Smooth muscle cell (in vitro differentiated cells): ENCODE results near the gene KIAA1671. TPM values are rescaled to one million over a fixed set of nuclear protein-coding genes. Genes with fewer than 3 reads are reported as not detected.
"Not testable (repeated sequence)": the region's sequence is repeated elsewhere in the genome, so short reads cannot be mapped to it uniquely, and the experiment has no call there.

ENCODE experiments used
- DNase-seq: peaks from one replicate; lab custom pipeline; 2025; ENCODE audit not compliant: unreplicated experiment; lab: John Stamatoyannopoulos, UW
- H2AFZ ChIP-seq: fragments of 200-600 bp; sonication (generic); 2 replicates; pipeline ENCODE4 v1.6.0; 2016; ENCODE audit warnings: antibody characterized with exemption, low read depth, mild to moderate bottlenecking
- H3F3A ChIP-seq: fragments of 200-600 bp; sonication (generic); 2 replicates; pipeline ENCODE4 v1.6.0; 2017; ENCODE audit warnings: antibody characterized with exemption, low read depth
- H3K27ac ChIP-seq: fragments of 200-600 bp; sonication (generic); 2 replicates; pipeline ENCODE4 v1.5.1; 2016; ENCODE audit warnings: low read depth, mild to moderate bottlenecking
- H3K27me3 ChIP-seq: fragments of 200-600 bp; sonication (generic); 2 replicates; pipeline ENCODE4 v1.6.1; 2016; ENCODE audit warnings: low read depth, mild to moderate bottlenecking
- H3K36me3 ChIP-seq: fragments of 200-600 bp; sonication (generic); 2 replicates; pipeline ENCODE4 v1.5.1; 2016; ENCODE audit warnings: low read depth
- H3K4me1 ChIP-seq: fragments of 200-600 bp; sonication (generic); 2 replicates; pipeline ENCODE4 v1.5.1; 2016; ENCODE audit warnings: low read depth
- H3K4me2 ChIP-seq: fragments of 200-600 bp; sonication (generic); 2 replicates; pipeline ENCODE4 v1.6.0; 2016; ENCODE audit warnings: mild to moderate bottlenecking
- H3K4me3 ChIP-seq: fragments of 200-600 bp; sonication (generic); 2 replicates; pipeline ENCODE4 v1.5.1; 2016; ENCODE audit warnings: mild to moderate bottlenecking
- H3K79me2 ChIP-seq: fragments of 200-600 bp; sonication (generic); 2 replicates; pipeline ENCODE4 v1.6.0; 2016; ENCODE audit warnings: low read depth, mild to moderate bottlenecking
- H3K9ac ChIP-seq: fragments of 200-600 bp; sonication (generic); 2 replicates; pipeline ENCODE4 v1.6.0; 2016; ENCODE audit warnings: low read depth
- H3K9me3 ChIP-seq: fragments of 200-600 bp; sonication (generic); replicated peaks from 2 replicates; pipeline ENCODE4 v1.5.1; 2016; ENCODE audit warnings: low read depth
- H4K20me1 ChIP-seq: fragments of 200-600 bp; sonication (generic); 2 replicates; pipeline ENCODE4 v1.6.0; 2016; ENCODE audit warnings: low read depth
- WGBS: methylation state at CpG from one replicate; pipeline ENCODE4 v1.1.7; 2016; ENCODE audit warnings: low lambda C conversion rate; 5-methylcytosine and 5-hydroxymethylcytosine counted together
- polyA plus RNA-seq: library from polyadenylated mRNA; unstranded; fragments of >200 nt; fragmentation: Nextera tagmentation; extraction: Ambion mirVana; gene quantifications from 2 replicates; pipeline ENCODE4 v1.2.1, GENCODE V29; 2016
- total RNA-seq: library from RNA; depleted of rRNA; stranded (reverse); fragments of >200 nt; gene quantifications from 2 replicates; pipeline ENCODE4 v1.2.3, GENCODE V29; 2014
- TF ChIP-seq, protein P1 (sequence below): fragments of 200-600 bp; sonication (generic); IDR thresholded peaks from 2 replicates; pipeline ENCODE4 v1.5.1; 2017; ENCODE audit warnings: borderline replicate concordance, mild to moderate bottlenecking, antibody characterized with exemption; ENCODE audit not compliant: insufficient read depth, poor library complexity, severe bottlenecking

The KIAA1671 gene
- total and polyA plus RNA-seq, 2 experiments from 2014 or later, result 1.7 to 7.6 TPM

DNA sequence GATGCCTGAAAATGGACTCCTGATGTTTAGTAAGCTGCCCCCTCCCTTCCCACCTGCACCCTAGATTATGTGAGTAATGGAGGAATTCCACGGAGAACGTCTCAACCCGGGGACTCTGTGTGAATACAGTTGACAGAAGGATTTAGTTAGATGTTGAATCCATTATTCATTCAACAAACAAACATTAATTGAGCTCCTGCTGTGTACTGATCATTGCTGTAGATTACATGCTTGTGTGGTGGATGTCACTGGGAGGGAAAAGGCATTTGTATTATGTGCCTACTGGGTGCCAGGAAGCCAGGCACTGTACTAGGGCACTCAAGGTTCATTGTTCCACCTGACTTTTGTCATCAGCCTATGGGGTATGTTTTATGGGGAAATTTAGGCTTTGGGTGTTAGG is 224.3 kb downstream of the KIAA1671 start:
- H3K4me2 ChIP-seq, result no peak overlapping the region
- no peak overlapping the region for H3K27ac ChIP-seq
- H3K9me3 ChIP-seq, result no peaks in the 10 kb centered on the region
- no peaks in the 10 kb centered on the region for H3K79me2 ChIP-seq
- no peak overlapping the region for H2AFZ ChIP-seq
- no peaks in the 10 kb centered on the region for H3K27me3 ChIP-seq
- DNase-seq, result no peak
- WGBS, result 99% methylated on average over 3 of the region's 3 CpGs
- H3F3A ChIP-seq, result no peaks in the 10 kb centered on the region
- H3K4me3 ChIP-seq, result no peak overlapping the region
- H4K20me1 ChIP-seq, result no peaks in the 10 kb centered on the region
- no peaks in the 10 kb centered on the region for H3K4me1 ChIP-seq
- TF ChIP-seq, protein P1, sequence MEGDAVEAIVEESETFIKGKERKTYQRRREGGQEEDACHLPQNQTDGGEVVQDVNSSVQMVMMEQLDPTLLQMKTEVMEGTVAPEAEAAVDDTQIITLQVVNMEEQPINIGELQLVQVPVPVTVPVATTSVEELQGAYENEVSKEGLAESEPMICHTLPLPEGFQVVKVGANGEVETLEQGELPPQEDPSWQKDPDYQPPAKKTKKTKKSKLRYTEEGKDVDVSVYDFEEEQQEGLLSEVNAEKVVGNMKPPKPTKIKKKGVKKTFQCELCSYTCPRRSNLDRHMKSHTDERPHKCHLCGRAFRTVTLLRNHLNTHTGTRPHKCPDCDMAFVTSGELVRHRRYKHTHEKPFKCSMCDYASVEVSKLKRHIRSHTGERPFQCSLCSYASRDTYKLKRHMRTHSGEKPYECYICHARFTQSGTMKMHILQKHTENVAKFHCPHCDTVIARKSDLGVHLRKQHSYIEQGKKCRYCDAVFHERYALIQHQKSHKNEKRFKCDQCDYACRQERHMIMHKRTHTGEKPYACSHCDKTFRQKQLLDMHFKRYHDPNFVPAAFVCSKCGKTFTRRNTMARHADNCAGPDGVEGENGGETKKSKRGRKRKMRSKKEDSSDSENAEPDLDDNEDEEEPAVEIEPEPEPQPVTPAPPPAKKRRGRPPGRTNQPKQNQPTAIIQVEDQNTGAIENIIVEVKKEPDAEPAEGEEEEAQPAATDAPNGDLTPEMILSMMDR, result no peak
- no peak overlapping the region for H3K9ac ChIP-seq
- H3K36me3 ChIP-seq, result peaks cover 4% of the 10 kb centered on the region

DNA sequence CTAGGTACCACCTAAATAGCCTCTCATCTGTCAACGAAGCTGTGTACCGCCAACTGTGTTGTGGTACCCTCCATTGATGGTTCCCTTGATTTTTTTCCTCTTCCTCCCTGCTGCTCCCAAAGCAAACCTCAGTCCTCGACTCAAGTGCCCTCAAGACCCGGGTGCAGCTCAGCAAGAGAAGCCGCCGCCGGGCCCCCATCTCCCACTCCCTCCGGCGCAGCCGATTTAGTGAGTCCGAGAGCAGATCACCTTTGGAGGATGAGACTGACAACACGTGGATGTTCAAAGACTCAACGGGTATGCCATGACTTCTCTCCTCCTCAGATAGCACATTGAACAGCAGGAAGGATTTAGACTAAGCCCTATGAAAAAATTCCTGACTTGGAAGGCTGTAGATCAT is 224.7 kb downstream of the KIAA1671 start:
- Histone ChIP-seq H2AFZ (no peak overlapping the region), H3K27me3 (no peaks in the 10 kb centered on the region), H3K4me1 (no peaks in the 10 kb centered on the region), H4K20me1 (no peaks in the 10 kb centered on the region), H3K4me3 (no peak overlapping the region), H3K27ac (no peak overlapping the region), H3K9me3 (no peaks in the 10 kb centered on the region), H3K36me3 (peaks cover 4% of the 10 kb centered on the region), H3K79me2 (no peaks in the 10 kb centered on the region), H3K4me2 (no peak overlapping the region), H3F3A (no peaks in the 10 kb centered on the region), H3K9ac (no peak overlapping the region)
- WGBS, result 98% methylated on average over 13 of the region's 13 CpGs
- no peak for DNase-seq
- TF ChIP-seq, protein P1, result no peak

DNA sequence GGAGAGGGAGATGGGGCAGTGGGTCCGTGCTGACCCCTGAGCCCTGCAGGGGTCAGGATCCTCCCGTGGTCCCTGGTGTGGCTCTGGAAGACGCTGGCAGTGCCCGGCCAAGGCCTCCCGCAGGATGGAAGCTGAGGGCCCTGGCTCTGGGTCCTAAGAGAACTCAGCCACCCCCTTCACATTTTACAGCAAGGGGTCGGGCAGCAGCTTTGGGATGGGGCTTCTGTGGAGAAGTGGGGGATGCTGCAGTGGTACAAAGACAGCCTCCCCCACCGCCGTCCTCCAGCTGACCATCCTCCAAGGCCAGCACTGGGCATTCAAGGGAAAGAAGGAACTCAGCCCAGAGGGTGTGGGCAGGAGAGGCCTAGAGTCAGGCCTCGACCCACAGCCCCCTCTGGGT is 225.4 kb downstream of the KIAA1671 start:
- Histone ChIP-seq H3K79me2 (no peaks in the 10 kb centered on the region), H2AFZ (no peak overlapping the region), H3K9ac (no peak overlapping the region), H3K4me3 (no peak overlapping the region), H3K27me3 (no peaks in the 10 kb centered on the region), H3K27ac (no peak overlapping the region), H3K4me2 (no peak overlapping the region), H3F3A (no peaks in the 10 kb centered on the region), H3K9me3 (no peaks in the 10 kb centered on the region), H3K4me1 (no peaks in the 10 kb centered on the region), H3K36me3 (peaks cover 4% of the 10 kb centered on the region), H4K20me1 (no peaks in the 10 kb centered on the region)
- 97% methylated on average over 9 of the region's 9 CpGs for WGBS
- DNase-seq, result no peak
- TF ChIP-seq, protein P1, result no peak

DNA sequence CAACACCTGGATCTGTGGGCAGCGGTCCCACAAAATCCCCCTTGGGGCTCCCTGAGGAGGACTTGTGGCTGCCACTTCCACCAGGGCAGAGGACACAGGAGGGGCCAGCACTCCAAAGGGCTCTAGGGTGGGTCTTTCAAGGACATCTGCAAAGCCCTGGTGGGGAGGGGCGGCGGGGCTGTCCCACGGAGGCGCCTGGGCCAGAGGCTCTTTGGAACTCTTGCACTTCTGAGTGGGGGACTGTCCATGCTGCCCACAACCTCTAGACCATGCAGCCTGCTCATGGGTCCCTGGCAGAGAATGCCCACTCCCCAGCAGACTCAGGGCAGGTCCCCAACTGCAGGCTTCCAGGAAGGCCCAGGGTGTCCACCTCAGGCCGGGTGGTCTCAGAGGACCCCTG is 225.8 kb downstream of the KIAA1671 start:
- H3K27me3 ChIP-seq, H3K9me3 ChIP-seq, H4K20me1 ChIP-seq, H3K4me1 ChIP-seq, H2AFZ ChIP-seq, H3K4me2 ChIP-seq, H3K79me2 ChIP-seq, H3K36me3 ChIP-seq, DNase-seq, H3K27ac ChIP-seq, H3F3A ChIP-seq, H3K4me3 ChIP-seq, H3K9ac ChIP-seq: not testable (repeated sequence)
- 90% methylated on average over 6 of the region's 6 CpGs for WGBS

- not testable (repeated sequence) for H3K4me2 ChIP-seq, H3K27ac ChIP-seq, H3K36me3 ChIP-seq, H3K4me3 ChIP-seq, H3K9ac ChIP-seq, DNase-seq, H4K20me1 ChIP-seq, H3K79me2 ChIP-seq, H2AFZ ChIP-seq, H3F3A ChIP-seq, H3K4me1 ChIP-seq, H3K9me3 ChIP-seq, H3K27me3 ChIP-seq
- 93% methylated on average over 35 of the region's 63 CpGs for WGBS
Observed at GRCh38 chr22:25178869-25179631, 226.5 kb downstream of the KIAA1671 start.
